ENCODE data around the gene CACNG6. TPM values are rescaled to one million over a fixed set of nuclear protein-coding genes. Genes with fewer than 3 reads are reported as not detected.

The CACNG6 gene
- total RNA-seq, 1 experiment from 2014 or later: 2.5 TPM

DNA sequence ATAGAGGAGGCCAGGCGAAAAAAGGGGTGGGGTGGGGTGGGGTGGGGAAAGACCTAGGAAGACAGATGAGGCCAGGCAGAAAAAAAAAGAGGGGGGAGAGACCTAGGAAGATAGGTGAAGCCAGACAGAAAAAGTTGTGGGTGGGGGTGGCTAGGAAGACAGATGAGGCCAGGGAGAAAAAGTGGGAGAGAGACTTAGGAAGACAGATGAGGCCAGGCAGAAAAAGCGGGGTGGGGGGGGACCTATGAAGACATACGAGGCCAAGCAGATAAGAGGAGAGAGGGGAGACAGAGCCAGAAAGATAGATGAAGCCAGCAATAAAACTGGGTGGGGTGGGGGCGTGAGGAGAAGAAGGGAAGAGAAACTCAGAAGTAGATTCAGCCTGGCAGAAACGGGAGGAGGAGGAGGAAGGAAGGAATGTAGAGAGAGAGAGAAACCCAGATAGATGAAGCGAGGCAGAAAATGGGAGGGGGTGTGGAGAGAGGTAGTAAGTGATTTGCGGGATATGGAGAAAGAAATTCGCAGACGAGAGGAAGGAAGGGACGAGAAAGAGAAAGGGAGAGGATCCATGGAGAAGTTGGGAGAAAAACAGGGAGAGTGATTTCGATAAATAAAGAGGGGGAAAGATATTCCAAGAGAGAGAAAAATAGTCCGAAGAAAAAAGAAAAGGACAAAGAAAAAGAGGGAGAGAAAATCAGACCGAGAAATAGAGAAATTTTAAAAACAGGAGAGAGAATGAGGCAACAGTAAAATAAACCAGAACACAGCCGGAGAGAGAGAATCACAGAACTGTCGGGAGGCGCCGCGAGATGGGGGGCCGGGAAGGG lies 12.2 kb upstream of the CACNG6 start:
- peak overlapping the region; percentile 93 for H3K4me3 Mint-ChIP-seq
- H3K27me3 Mint-ChIP-seq (ENCODE audit: low read depth): peaks cover 4% of the 10 kb centered on the region; the same call in 1 of the 2 replicates
- H3K4me1 Mint-ChIP-seq: peaks cover 15% of the 10 kb centered on the region
- DNase-seq (ENCODE audit: low spot score) (no peak), ATAC-seq (no peak)
- ChIA-PET POLR2A (interaction anchor here (0.9 to 2.8 kb wide), 10 partner anchors 20 to 117 kb away, joined by 3 to 35 read pairs (median 10); partner anchors contain the start of gene MYADM), CTCF (interaction anchor here (0.9 to 3.2 kb wide), 13 partner anchors 22 to 186 kb away, joined by 3 to 44 read pairs (median 12); no protein-coding TSS in a partner anchor)
- peaks cover 4% of the 10 kb centered on the region; the same call in 1 of the 2 replicates for H3K36me3 Mint-ChIP-seq
- no peaks in the 10 kb centered on the region for H3K9me3 Mint-ChIP-seq
- peak overlapping the region; percentile 95 for H3K27ac Mint-ChIP-seq
- TF ChIP-seq, protein P1, sequence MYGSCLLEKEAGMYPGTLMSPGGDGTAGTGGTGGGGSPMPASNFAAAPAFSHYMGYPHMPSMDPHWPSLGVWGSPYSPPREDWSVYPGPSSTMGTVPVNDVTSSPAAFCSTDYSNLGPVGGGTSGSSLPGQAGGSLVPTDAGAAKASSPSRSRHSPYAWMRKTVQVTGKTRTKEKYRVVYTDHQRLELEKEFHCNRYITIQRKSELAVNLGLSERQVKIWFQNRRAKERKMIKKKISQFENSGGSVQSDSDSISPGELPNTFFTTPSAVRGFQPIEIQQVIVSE (CRISPR knock-in tag; IDR thresholded peaks at IDR 0.05; ENCODE audit: borderline replicate concordance): no peak
- TF ChIP-seq, protein P2, sequence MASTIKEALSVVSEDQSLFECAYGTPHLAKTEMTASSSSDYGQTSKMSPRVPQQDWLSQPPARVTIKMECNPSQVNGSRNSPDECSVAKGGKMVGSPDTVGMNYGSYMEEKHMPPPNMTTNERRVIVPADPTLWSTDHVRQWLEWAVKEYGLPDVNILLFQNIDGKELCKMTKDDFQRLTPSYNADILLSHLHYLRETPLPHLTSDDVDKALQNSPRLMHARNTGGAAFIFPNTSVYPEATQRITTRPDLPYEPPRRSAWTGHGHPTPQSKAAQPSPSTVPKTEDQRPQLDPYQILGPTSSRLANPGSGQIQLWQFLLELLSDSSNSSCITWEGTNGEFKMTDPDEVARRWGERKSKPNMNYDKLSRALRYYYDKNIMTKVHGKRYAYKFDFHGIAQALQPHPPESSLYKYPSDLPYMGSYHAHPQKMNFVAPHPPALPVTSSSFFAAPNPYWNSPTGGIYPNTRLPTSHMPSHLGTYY (CRISPR knock-in tag; IDR thresholded peaks at IDR 0.05): 0 out of 2 replicates have a peak, but pooled peaks have one; percentile 62
- TF ChIP-seq SP1 (CRISPR knock-in tag; conservative IDR thresholded peaks at IDR 0.05) (no peak), IRF2 (CRISPR knock-in tag; IDR thresholded peaks at IDR 0.05; ENCODE audit: borderline replicate concordance, low read depth) (no peak)
- TF ChIP-seq, protein P3, sequence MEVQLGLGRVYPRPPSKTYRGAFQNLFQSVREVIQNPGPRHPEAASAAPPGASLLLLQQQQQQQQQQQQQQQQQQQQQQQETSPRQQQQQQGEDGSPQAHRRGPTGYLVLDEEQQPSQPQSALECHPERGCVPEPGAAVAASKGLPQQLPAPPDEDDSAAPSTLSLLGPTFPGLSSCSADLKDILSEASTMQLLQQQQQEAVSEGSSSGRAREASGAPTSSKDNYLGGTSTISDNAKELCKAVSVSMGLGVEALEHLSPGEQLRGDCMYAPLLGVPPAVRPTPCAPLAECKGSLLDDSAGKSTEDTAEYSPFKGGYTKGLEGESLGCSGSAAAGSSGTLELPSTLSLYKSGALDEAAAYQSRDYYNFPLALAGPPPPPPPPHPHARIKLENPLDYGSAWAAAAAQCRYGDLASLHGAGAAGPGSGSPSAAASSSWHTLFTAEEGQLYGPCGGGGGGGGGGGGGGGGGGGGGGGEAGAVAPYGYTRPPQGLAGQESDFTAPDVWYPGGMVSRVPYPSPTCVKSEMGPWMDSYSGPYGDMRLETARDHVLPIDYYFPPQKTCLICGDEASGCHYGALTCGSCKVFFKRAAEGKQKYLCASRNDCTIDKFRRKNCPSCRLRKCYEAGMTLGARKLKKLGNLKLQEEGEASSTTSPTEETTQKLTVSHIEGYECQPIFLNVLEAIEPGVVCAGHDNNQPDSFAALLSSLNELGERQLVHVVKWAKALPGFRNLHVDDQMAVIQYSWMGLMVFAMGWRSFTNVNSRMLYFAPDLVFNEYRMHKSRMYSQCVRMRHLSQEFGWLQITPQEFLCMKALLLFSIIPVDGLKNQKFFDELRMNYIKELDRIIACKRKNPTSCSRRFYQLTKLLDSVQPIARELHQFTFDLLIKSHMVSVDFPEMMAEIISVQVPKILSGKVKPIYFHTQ (CRISPR knock-in tag; IDR thresholded peaks at IDR 0.05): peak; percentile 53

DNA sequence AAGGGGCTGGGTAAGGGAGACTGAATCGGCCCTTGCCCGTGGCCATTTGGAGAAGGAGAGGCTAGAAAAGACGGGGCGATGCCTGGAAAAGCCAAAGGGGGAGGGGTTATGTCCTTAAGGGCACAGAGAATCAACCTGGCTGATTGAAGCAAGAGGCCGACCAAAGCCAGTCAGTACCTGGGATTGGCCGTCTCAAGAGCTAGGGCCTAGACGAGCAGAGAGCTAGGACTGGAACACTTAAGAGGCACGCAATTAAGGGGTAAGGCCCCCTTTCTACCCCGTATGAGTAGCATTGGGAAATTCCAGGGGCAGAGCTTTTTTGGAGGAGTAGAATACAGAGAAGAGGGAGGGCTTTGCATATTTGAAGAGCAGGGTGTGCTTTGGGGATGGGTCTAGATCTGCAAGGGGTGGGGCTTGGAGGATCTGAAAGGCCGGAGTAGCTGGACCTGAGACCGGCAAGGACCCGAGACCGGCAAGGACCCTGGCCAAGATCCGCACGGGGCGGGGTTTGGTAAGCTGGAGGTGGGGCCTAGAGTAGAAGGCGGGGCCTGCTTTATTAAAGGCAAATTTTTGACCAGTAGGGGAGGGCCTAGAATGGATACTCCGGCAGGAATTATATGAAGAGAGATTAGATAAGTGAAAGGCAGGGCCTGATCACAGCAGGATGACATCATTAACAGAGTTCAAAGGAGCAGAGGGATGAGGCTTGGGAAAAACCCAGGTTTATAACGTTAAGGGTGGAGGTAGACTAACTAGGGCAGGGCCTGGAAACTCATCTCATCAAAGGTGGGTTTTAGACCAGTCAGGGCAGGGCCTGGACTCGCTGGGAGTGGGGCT lies 10.7 kb upstream of the CACNG6 start:
- peak overlapping the region; percentile 93 for H3K4me3 Mint-ChIP-seq
- no peaks in the 10 kb centered on the region for H3K9me3 Mint-ChIP-seq
- peak; percentile 97 for DNase-seq (ENCODE audit: low spot score)
- ChIA-PET POLR2A (interaction anchor here (0.6 to 2.8 kb wide), 28 partner anchors 8 to 1359 kb away, joined by 3 to 35 read pairs (median 5); partner anchors contain the start of genes CACNG6, KMT5C and MYADM), CTCF (interaction anchor here (0.6 to 3.2 kb wide), 28 partner anchors 9 to 493 kb away, joined by 3 to 48 read pairs (median 5); partner anchors contain the start of genes CACNG6, CNOT3 and MYADM)
- H3K27ac Mint-ChIP-seq: peak overlapping the region; percentile 100
- 0 out of 2 replicates have a peak, but pooled peaks cover under 1% of the 10 kb centered on the region for H3K36me3 Mint-ChIP-seq
- peak; percentile 32 for ATAC-seq
- H3K27me3 Mint-ChIP-seq (ENCODE audit: low read depth): peaks cover 4% of the 10 kb centered on the region; the same call in 1 of the 2 replicates
- H3K4me1 Mint-ChIP-seq: peaks cover 15% of the 10 kb centered on the region
- TF ChIP-seq GRHL2 (CRISPR knock-in tag; IDR thresholded peaks at IDR 0.05; ENCODE audit: insufficient replicate concordance, severe bottlenecking) (no peak), PRRX2 (CRISPR knock-in tag; IDR thresholded peaks at IDR 0.05) (0 out of 2 replicates have a peak, but pooled peaks have one; percentile 29), TEAD4 (CRISPR knock-in tag; IDR thresholded peaks at IDR 0.05) (no peak), ATF1 (CRISPR knock-in tag; IDR thresholded peaks at IDR 0.05) (no peak), FOXP1 (CRISPR knock-in tag; IDR thresholded peaks at IDR 0.05; ENCODE audit: borderline replicate concordance) (no peak)
- TF ChIP-seq, protein P4, sequence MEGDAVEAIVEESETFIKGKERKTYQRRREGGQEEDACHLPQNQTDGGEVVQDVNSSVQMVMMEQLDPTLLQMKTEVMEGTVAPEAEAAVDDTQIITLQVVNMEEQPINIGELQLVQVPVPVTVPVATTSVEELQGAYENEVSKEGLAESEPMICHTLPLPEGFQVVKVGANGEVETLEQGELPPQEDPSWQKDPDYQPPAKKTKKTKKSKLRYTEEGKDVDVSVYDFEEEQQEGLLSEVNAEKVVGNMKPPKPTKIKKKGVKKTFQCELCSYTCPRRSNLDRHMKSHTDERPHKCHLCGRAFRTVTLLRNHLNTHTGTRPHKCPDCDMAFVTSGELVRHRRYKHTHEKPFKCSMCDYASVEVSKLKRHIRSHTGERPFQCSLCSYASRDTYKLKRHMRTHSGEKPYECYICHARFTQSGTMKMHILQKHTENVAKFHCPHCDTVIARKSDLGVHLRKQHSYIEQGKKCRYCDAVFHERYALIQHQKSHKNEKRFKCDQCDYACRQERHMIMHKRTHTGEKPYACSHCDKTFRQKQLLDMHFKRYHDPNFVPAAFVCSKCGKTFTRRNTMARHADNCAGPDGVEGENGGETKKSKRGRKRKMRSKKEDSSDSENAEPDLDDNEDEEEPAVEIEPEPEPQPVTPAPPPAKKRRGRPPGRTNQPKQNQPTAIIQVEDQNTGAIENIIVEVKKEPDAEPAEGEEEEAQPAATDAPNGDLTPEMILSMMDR (IDR thresholded peaks at IDR 0.05): no peak
- TF ChIP-seq, protein P5, sequence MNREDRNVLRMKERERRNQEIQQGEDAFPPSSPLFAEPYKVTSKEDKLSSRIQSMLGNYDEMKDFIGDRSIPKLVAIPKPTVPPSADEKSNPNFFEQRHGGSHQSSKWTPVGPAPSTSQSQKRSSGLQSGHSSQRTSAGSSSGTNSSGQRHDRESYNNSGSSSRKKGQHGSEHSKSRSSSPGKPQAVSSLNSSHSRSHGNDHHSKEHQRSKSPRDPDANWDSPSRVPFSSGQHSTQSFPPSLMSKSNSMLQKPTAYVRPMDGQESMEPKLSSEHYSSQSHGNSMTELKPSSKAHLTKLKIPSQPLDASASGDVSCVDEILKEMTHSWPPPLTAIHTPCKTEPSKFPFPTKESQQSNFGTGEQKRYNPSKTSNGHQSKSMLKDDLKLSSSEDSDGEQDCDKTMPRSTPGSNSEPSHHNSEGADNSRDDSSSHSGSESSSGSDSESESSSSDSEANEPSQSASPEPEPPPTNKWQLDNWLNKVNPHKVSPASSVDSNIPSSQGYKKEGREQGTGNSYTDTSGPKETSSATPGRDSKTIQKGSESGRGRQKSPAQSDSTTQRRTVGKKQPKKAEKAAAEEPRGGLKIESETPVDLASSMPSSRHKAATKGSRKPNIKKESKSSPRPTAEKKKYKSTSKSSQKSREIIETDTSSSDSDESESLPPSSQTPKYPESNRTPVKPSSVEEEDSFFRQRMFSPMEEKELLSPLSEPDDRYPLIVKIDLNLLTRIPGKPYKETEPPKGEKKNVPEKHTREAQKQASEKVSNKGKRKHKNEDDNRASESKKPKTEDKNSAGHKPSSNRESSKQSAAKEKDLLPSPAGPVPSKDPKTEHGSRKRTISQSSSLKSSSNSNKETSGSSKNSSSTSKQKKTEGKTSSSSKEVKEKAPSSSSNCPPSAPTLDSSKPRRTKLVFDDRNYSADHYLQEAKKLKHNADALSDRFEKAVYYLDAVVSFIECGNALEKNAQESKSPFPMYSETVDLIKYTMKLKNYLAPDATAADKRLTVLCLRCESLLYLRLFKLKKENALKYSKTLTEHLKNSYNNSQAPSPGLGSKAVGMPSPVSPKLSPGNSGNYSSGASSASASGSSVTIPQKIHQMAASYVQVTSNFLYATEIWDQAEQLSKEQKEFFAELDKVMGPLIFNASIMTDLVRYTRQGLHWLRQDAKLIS (CRISPR knock-in tag; IDR thresholded peaks at IDR 0.05; ENCODE audit: borderline replicate concordance): no peak
- TF ChIP-seq, protein P6, sequence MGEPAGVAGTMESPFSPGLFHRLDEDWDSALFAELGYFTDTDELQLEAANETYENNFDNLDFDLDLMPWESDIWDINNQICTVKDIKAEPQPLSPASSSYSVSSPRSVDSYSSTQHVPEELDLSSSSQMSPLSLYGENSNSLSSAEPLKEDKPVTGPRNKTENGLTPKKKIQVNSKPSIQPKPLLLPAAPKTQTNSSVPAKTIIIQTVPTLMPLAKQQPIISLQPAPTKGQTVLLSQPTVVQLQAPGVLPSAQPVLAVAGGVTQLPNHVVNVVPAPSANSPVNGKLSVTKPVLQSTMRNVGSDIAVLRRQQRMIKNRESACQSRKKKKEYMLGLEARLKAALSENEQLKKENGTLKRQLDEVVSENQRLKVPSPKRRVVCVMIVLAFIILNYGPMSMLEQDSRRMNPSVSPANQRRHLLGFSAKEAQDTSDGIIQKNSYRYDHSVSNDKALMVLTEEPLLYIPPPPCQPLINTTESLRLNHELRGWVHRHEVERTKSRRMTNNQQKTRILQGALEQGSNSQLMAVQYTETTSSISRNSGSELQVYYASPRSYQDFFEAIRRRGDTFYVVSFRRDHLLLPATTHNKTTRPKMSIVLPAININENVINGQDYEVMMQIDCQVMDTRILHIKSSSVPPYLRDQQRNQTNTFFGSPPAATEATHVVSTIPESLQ (CRISPR knock-in tag; IDR thresholded peaks at IDR 0.05): no peak
- TF ChIP-seq, protein P7, sequence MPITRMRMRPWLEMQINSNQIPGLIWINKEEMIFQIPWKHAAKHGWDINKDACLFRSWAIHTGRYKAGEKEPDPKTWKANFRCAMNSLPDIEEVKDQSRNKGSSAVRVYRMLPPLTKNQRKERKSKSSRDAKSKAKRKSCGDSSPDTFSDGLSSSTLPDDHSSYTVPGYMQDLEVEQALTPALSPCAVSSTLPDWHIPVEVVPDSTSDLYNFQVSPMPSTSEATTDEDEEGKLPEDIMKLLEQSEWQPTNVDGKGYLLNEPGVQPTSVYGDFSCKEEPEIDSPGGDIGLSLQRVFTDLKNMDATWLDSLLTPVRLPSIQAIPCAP (CRISPR knock-in tag; IDR thresholded peaks at IDR 0.05): no peak
